SK-N-SH (cell line): Measurements from ENCODE around the gene CYB5D1. TPM values are rescaled to one million over a fixed set of nuclear protein-coding genes. Genes with fewer than 3 reads are reported as not detected.

Experiments
- CTCF ChIA-PET: fragments of 300-600, 350-600 bp; formaldehyde crosslinking; extraction: SDS; loops from one replicate; lab custom pipeline; 2021; lab: Yijun Ruan, JAX
- POLR2A ChIA-PET: fragments of 350-600 bp; sonication (Branson Sonifier 250); formaldehyde crosslinking; extraction: SDS; loops from one replicate; lab custom pipeline; 2020; ENCODE audit warnings: antibody characterized with exemption, inconsistent platforms; lab: Yijun Ruan, JAX
- DNase-seq: peaks from one replicate; pipeline ENCODE4 v3.0.0; 2012
- H2AFZ ChIP-seq: fragments of 200-600 bp; sonication (generic); 2 replicates; pipeline ENCODE4 v1.8.1; 2016; ENCODE audit warnings: antibody characterized with exemption, mild to moderate bottlenecking, low read depth
- H3F3A ChIP-seq: fragments of 200-600 bp; sonication (generic); replicated peaks from 2 replicates; pipeline ENCODE3; 2016; ENCODE audit warnings: antibody characterized with exemption, mild to moderate bottlenecking; ENCODE audit not compliant: insufficient read depth
- H3K27ac ChIP-seq, 2 experiments: fragments of 200-500 bp in 1 of 2; fragments of 200-600 bp in 1 of 2; sonication (Bioruptor generic) in 1 of 2; sonication (generic), shearing (Covaris generic) in 1 of 2; 2 replicates each; pipeline versions ENCODE4 v1.5.1 to v1.6.1; 2014 to 2016; ENCODE audit warnings: low read depth in 2 of 2, inconsistent platforms in 1 of 2, low read length in 1 of 2, mild to moderate bottlenecking in 1 of 2, mixed read lengths in 1 of 2
- H3K27me3 ChIP-seq: fragments of 200-600 bp; sonication (generic), shearing (Covaris generic); 2 replicates; pipeline ENCODE4 v1.6.1; 2016; ENCODE audit warnings: mixed run types; ENCODE audit not compliant: insufficient read depth
- H3K36me3 ChIP-seq, 2 experiments: fragments of 200-500 bp in 1 of 2; fragments of 200-600 bp in 1 of 2; sonication (Bioruptor generic) in 1 of 2; sonication (generic) in 1 of 2; replicated peaks in 1 of 2; 2 replicates each; pipeline versions ENCODE3 to v1.5.1; 2014 to 2016; ENCODE audit warnings: low read length in 1 of 2, mild to moderate bottlenecking in 1 of 2; ENCODE audit not compliant: insufficient read depth in 2 of 2, control insufficient read depth in 1 of 2
- H3K4me1 ChIP-seq, 2 experiments: fragments of 200-500 bp in 1 of 2; fragments of 200-600 bp in 1 of 2; sonication (Bioruptor generic) in 1 of 2; sonication (generic), shearing (Covaris generic) in 1 of 2; 2 replicates each; pipeline versions ENCODE4 v1.5.1 to v1.6.1; 2014 to 2016; ENCODE audit warnings: low read depth in 1 of 2, low read length in 1 of 2, mixed run types in 1 of 2; ENCODE audit not compliant: insufficient read depth in 2 of 2, control insufficient read depth in 1 of 2
- H3K4me2 ChIP-seq: fragments of 200-600 bp; sonication (generic), shearing (Covaris generic); 2 replicates; pipeline ENCODE4 v1.6.1; 2017; ENCODE audit warnings: mixed run types
- H3K4me3 ChIP-seq, 2 experiments: fragments of 200-500 bp in 1 of 2; fragments of 200-600 bp in 1 of 2; sonication (Bioruptor generic) in 1 of 2; sonication (generic), shearing (Covaris generic) in 1 of 2; 2 replicates each; pipeline versions ENCODE4 v1.5.1 to v1.8.1; 2014 to 2016; ENCODE audit warnings: low read depth in 2 of 2, inconsistent platforms in 1 of 2, low read length in 1 of 2, mild to moderate bottlenecking in 1 of 2, mixed read lengths in 1 of 2, moderate library complexity in 1 of 2
- H3K79me2 ChIP-seq: fragments of 200-600 bp; sonication (generic); 2 replicates; pipeline ENCODE4 v1.8.1; 2017; ENCODE audit warnings: mild to moderate bottlenecking; ENCODE audit not compliant: insufficient read depth
- H3K9ac ChIP-seq: fragments of 200-600 bp; sonication (generic); 2 replicates; pipeline ENCODE4 v1.6.1; 2017; ENCODE audit warnings: mixed run types
- H3K9me2 ChIP-seq: fragments of 200-600 bp; sonication (generic); 2 replicates; pipeline ENCODE4 v1.6.1; 2017; ENCODE audit warnings: mixed run types
- H3K9me3 ChIP-seq: fragments of 200-600 bp; sonication (generic); 2 replicates; pipeline ENCODE4 v1.6.1; 2017; ENCODE audit warnings: mixed run types, mild to moderate bottlenecking, moderate library complexity
- H4K20me1 ChIP-seq: fragments of 200-600 bp; sonication (generic); 2 replicates; pipeline ENCODE4 v1.6.1; 2017; ENCODE audit warnings: mild to moderate bottlenecking, mixed run types; ENCODE audit not compliant: insufficient read depth
- ELF1 ChIP-seq: IDR thresholded peaks from 2 replicates; pipeline ENCODE4 v1.4.0; 2012
- EZH2phosphoT487 ChIP-seq: fragments of 200-600 bp; sonication (generic); IDR thresholded peaks from 2 replicates; pipeline ENCODE4 v1.6.1; 2017; ENCODE audit warnings: low read depth, mixed run types, mild to moderate bottlenecking, antibody characterized with exemption, moderate library complexity, borderline replicate concordance
- FOSL2 ChIP-seq: IDR thresholded peaks from 2 replicates; pipeline ENCODE4 v1.4.0; 2012; ENCODE audit warnings: low read depth, mild to moderate bottlenecking, moderate library complexity, borderline replicate concordance
- FOXJ3 ChIP-seq: sonication (generic); formaldehyde crosslinking; IDR thresholded peaks from 2 replicates; pipeline ENCODE4 v1.5.1; 2020; ENCODE audit warnings: mild to moderate bottlenecking, missing genetic modification reagents
- JUND ChIP-seq: IDR thresholded peaks from 2 replicates; pipeline ENCODE4 v1.4.0; 2012
- MAX ChIP-seq: IDR thresholded peaks from 2 replicates; pipeline ENCODE4 v1.4.0; 2012; ENCODE audit warnings: low read depth
- MEF2A ChIP-seq: IDR thresholded peaks from 2 replicates; pipeline ENCODE4 v1.4.0; 2012; ENCODE audit warnings: low read depth, borderline replicate concordance
- MXI1 ChIP-seq: IDR thresholded peaks from 2 replicates; pipeline ENCODE4 v1.6.1; 2012; ENCODE audit warnings: mild to moderate bottlenecking, low read depth, low read length, improper control_type of control experiment
- NRF1 ChIP-seq: IDR thresholded peaks from 2 replicates; pipeline ENCODE4 v1.6.1; 2012; ENCODE audit warnings: low read depth, mild to moderate bottlenecking, low read length
- RCOR1 ChIP-seq: fragments of 150-350 bp; IDR thresholded peaks from 2 replicates; pipeline ENCODE4 v1.6.1; 2017; ENCODE audit warnings: antibody characterized with exemption, low read length
- RFX5 ChIP-seq: IDR thresholded peaks from 2 replicates; pipeline ENCODE4 v1.6.1; 2012; ENCODE audit warnings: mild to moderate bottlenecking, improper control_type of control experiment, low read length
- RXRA ChIP-seq: IDR thresholded peaks from 2 replicates; pipeline ENCODE4 v1.4.0; 2012; ENCODE audit warnings: low read depth, mild to moderate bottlenecking, borderline replicate concordance
- SIN3A ChIP-seq: IDR thresholded peaks from 2 replicates; pipeline ENCODE4 v1.6.1; 2012; ENCODE audit warnings: low read depth, mild to moderate bottlenecking, low read length, moderate library complexity, borderline replicate concordance
- SMC3 ChIP-seq: IDR thresholded peaks from 2 replicates; pipeline ENCODE4 v1.6.1; 2012; ENCODE audit warnings: low read depth, low read length, improper control_type of control experiment
- TAF1 ChIP-seq: IDR thresholded peaks from 2 replicates; pipeline ENCODE4 v1.6.1; 2012; ENCODE audit warnings: low read depth, mild to moderate bottlenecking, low read length, moderate library complexity, borderline replicate concordance
- TCF12 ChIP-seq: IDR thresholded peaks from 2 replicates; pipeline ENCODE4 v1.4.0; 2012
- WGBS: methylation state at CpG from one replicate; pipeline ENCODE4 v1.1.6; 2017; ENCODE audit warnings: low lambda C conversion rate; 5-methylcytosine and 5-hydroxymethylcytosine counted together
- polyA plus RNA-seq, 3 experiments: library from polyadenylated mRNA; depleted of rRNA; stranded (reverse); fragments of >200 nt; gene quantifications; 2 replicates each; pipeline ENCODE4 v1.2.3, GENCODE V29; 2012
- TF ChIP-seq, protein P1 (sequence below): fragments of 150-350 bp; IDR thresholded peaks from 2 replicates; pipeline ENCODE4 v1.6.1; 2016; ENCODE audit warnings: mild to moderate bottlenecking, low read depth, low read length

CYB5D1 gene
- polyA plus RNA-seq, 1 of the 3 experiments (the other 2 are of a cell fraction), result 8.8 TPM

DNA sequence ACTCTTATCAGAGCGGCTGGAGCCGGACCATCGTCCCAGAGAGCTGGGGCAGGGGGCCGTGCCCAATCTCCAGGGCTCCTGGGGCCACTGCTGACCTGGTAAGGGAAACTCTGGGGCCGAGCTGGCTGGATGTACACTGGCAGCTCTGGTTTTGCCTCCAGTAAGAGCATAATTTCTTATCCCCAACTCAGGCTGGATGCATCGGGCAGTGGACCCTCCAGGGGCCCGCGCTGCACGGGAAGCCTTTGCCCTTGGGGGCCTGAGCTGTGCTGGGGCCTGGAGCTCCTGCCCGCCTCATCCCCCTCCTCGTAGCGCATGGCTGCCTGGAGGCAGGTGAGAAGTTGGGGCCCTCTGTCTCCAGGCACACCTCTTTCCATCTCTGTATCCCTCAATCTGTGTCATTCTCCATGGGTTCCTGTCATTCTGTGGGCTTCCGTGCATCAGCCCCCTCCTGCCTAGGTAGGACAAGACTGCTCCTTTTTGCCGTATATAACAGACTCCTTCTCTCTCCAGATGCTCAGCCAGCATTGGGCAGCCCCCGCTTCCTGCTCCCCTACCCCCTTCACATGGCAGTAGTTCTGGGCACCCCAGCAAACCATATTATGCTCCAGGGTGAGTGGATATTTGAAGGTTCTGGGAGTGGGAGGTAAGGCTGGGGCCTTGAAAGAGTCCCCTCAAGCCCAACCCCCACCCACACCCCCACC is 12.3 kb upstream of the CYB5D1 start:
- H3K4me2 ChIP-seq, result peak overlapping the region; percentile 92
- peak overlapping the region; percentile 75 to 100 for H3K27ac ChIP-seq
- peaks cover 39% of the 10 kb centered on the region for H3K79me2 ChIP-seq
- TF ChIP-seq MEF2A, result no peak
- TF ChIP-seq ELF1, result no peak
- TF ChIP-seq RXRA, result no peak
- no peak for TF ChIP-seq TCF12
- no peak for TF ChIP-seq TAF1
- no peak for TF ChIP-seq MXI1
- TF ChIP-seq MAX, result no peak
- TF ChIP-seq, protein P1, sequence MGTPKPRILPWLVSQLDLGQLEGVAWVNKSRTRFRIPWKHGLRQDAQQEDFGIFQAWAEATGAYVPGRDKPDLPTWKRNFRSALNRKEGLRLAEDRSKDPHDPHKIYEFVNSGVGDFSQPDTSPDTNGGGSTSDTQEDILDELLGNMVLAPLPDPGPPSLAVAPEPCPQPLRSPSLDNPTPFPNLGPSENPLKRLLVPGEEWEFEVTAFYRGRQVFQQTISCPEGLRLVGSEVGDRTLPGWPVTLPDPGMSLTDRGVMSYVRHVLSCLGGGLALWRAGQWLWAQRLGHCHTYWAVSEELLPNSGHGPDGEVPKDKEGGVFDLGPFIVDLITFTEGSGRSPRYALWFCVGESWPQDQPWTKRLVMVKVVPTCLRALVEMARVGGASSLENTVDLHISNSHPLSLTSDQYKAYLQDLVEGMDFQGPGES, result no peak
- 83% methylated on average over 15 of the region's 15 CpGs for WGBS
- no peak for DNase-seq
- no peaks in the 10 kb centered on the region for H3K9me2 ChIP-seq
- peak overlapping the region; percentile 66 to 67 for H3K4me3 ChIP-seq
- no peaks in the 10 kb centered on the region for H3K27me3 ChIP-seq
- no peaks in the 10 kb centered on the region for H3K9me3 ChIP-seq
- H3F3A ChIP-seq, result peaks cover 37% of the 10 kb centered on the region
- H3K9ac ChIP-seq, result peak overlapping the region; percentile 99
- H3K4me1 ChIP-seq, result peaks cover 16 to 22% of the 10 kb centered on the region in 2 experiments
- no peak overlapping the region for H2AFZ ChIP-seq
- H3K36me3 ChIP-seq, result peaks cover 16 to 46% of the 10 kb centered on the region in 2 experiments
- H4K20me1 ChIP-seq, result peaks cover 39% of the 10 kb centered on the region
- CTCF ChIA-PET, result interaction anchor here (0.6 to 4.1 kb wide), 10 partner anchors 10 to 319 kb away, joined by 3 to 37 read pairs (median 4); partner anchors contain the start of genes KDM6B and NAA38
- POLR2A ChIA-PET, result interaction anchor here (0.8 to 2.1 kb wide), 6 partner anchors 9 to 159 kb away, joined by 3 to 19 read pairs (median 4); partner anchors contain the start of genes CYB5D1, EFNB3, KDM6B and NAA38

DNA sequence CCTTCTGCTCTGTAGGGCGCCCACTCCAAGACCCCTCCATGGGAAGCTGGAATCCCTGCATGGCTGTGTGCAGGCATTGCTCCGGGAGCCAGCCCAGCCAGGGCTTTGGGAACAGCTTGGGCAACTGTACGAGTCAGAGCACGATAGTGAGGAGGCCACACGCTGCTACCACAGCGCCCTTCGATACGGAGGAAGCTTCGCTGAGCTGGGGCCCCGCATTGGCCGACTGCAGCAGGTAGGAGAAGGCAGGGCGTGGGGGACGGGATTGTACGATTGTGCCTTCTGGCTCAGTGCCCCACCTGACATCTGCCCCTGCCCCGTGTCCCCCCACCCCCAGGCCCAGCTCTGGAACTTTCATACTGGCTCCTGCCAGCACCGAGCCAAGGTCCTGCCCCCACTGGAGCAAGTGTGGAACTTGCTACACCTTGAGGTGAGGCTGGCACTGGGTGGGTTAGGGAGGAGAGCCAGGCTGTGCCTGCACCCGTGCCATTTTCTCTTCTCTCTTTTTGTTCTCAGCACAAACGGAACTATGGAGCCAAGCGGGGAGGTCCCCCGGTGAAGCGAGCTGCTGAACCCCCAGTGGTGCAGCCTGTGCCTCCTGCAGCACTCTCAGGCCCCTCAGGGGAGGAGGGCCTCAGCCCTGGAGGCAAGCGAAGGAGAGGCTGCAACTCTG is 11.6 kb upstream of the CYB5D1 start:
- peaks cover 37% of the 10 kb centered on the region for H3F3A ChIP-seq
- no peak for DNase-seq
- H3K4me1 ChIP-seq, result peaks cover 9 to 18% of the 10 kb centered on the region in 2 experiments; a peak in 3 of 4 replicates
- no peak overlapping the region for H3K4me2 ChIP-seq
- no peak overlapping the region; a peak in 1 of 4 replicates for H3K27ac ChIP-seq
- no peak overlapping the region for H2AFZ ChIP-seq
- ChIA-PET CTCF (interaction anchor here (0.6 to 4.1 kb wide), 4 partner anchors 11 to 195 kb away, joined by 3 to 37 read pairs (median 13); partner anchors contain the start of genes KDM6B and NAA38), POLR2A (no interaction called here)
- H4K20me1 ChIP-seq, result peaks cover 39% of the 10 kb centered on the region
- no peaks in the 10 kb centered on the region for H3K27me3 ChIP-seq
- peaks cover 32% of the 10 kb centered on the region for H3K79me2 ChIP-seq
- no peak for TF ChIP-seq RFX5
- TF ChIP-seq FOXJ3 (CRISPR knock-in tag), result no peak
- no peak for TF ChIP-seq ELF1
- no peak for TF ChIP-seq EZH2phosphoT487
- TF ChIP-seq FOSL2, result no peak
- no peak for TF ChIP-seq NRF1
- TF ChIP-seq SMC3, result no peak
- TF ChIP-seq JUND, result no peak
- TF ChIP-seq SIN3A, result no peak
- no peak for TF ChIP-seq RCOR1
- no peaks in the 10 kb centered on the region for H3K9me2 ChIP-seq
- no peak overlapping the region for H3K4me3 ChIP-seq
- no peaks in the 10 kb centered on the region for H3K9me3 ChIP-seq
- H3K9ac ChIP-seq, result no peak overlapping the region
- 90% methylated on average over 14 of the region's 22 CpGs for WGBS
- peaks cover 19 to 47% of the 10 kb centered on the region in 2 experiments for H3K36me3 ChIP-seq
